ENCODE data around the gene CTNNBIP1.
"Not testable (repeated sequence)": the region's sequence is repeated elsewhere in the genome, so short reads cannot be mapped to it uniquely, and the experiment has no call there.

GRCh38 chr1:9803003-9803918 is 106.8 kb downstream of the CTNNBIP1 start:
- TF ChIP-seq CTCF (IDR thresholded peaks at IDR 0.05; ENCODE audit: low read length); EZH2 (IDR thresholded peaks at IDR 0.05; ENCODE audit: borderline replicate concordance, low read length): not testable (repeated sequence)
